ENCODE data around the gene RGR. TPM values are rescaled to one million over a fixed set of nuclear protein-coding genes. Genes with fewer than 3 reads are reported as not detected.

The RGR gene
- total and polyA plus RNA-seq, 8 donors: 0.18 to 2.7 TPM; not detected in 6

DNA sequence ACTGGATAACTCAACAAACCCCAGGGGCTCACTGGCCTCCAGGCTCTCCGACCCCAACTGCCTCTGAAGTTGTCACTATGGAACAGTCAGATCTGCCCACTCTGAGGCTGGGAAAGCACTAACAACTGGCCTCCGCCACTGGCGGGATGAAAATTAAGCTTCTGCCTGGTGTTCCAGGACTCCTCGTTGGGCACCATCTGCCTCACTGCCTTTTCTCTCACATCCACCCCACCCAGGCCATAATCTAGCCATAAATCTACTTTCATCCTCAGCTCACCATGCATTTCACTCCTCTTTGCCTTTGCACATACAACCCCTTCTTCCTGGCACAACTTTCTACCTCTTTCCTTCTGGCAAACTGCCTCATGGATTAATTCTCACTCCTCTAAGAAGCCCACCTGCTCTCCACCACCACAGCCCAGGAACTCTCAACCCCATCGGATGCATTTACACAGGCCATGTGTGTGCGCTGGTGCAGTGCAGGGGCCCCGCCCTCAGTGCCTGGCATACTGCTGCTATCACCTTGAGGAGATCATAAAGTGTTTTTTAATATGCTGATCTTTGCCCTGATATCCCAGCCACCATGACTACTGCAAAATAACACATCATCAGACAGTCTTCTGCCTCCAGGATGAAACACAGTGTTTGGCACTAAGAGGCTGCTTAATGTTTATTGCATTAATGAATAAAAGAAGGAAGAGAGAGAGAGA is 46.5 kb upstream of the RGR start:
- no peaks in the 10 kb centered on the region for H3K9me3 ChIP-seq
- intact Hi-C loops (cut with DNase I; ENCODE audit: low total_unique reads): no loop called here
- 76 to 89% (median 77%) methylated on average over 7 of the region's 7 CpGs for WGBS, 5 donors
- no peak for DNase-seq
- peaks cover 0 to 54% (median 36%) of the 10 kb centered on the region in 3 donors for H3K27me3 ChIP-seq
- TF ChIP-seq POLR2AphosphoS5 (IDR thresholded peaks at IDR 0.05) (no peak), POLR2A (IDR thresholded peaks at IDR 0.05) (no peak), EP300 (IDR thresholded peaks at IDR 0.05) (no peak)
- TF ChIP-seq, protein P1, sequence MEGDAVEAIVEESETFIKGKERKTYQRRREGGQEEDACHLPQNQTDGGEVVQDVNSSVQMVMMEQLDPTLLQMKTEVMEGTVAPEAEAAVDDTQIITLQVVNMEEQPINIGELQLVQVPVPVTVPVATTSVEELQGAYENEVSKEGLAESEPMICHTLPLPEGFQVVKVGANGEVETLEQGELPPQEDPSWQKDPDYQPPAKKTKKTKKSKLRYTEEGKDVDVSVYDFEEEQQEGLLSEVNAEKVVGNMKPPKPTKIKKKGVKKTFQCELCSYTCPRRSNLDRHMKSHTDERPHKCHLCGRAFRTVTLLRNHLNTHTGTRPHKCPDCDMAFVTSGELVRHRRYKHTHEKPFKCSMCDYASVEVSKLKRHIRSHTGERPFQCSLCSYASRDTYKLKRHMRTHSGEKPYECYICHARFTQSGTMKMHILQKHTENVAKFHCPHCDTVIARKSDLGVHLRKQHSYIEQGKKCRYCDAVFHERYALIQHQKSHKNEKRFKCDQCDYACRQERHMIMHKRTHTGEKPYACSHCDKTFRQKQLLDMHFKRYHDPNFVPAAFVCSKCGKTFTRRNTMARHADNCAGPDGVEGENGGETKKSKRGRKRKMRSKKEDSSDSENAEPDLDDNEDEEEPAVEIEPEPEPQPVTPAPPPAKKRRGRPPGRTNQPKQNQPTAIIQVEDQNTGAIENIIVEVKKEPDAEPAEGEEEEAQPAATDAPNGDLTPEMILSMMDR (IDR thresholded peaks at IDR 0.05): no peak
- H3K36me3 ChIP-seq: no peaks in the 10 kb centered on the region
- no peak overlapping the region for H3K4me3 ChIP-seq
- peaks cover 9 to 33% (median 17%) of the 10 kb centered on the region in 4 donors for H3K4me1 ChIP-seq
- no peak overlapping the region for H3K27ac ChIP-seq

DNA sequence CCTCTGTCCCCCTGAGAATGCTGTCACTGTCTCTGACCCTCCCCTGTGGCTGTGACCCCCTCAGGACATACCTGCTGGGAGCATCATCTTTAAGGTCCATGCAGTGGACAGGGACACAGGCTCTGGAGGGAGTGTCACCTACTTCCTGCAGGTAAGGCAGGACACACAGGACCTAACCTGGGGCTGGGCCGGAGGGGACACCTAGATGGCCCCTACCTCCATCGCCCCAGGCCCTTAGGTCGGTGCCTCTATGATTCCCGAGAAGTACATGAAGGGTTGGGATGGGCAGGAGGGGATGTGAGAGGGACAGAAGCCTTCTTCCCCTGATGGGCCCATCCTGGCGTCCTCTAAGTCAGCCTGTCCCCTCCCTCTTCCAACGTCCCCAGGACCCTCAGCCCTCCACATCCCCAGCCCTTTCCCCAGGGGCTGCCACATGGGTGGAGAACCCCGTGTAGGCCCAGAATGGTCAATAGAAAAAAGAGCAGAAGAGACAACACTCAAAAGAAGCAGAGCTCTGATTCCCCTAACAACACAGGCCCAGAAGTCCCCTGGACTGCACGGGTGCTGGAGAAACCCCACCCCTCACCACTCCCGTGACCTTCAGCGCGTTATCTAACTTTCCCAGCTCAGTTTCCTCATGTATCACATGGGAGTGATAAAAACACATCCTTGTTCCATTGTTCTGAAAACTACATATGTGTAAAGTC is 44.2 kb upstream of the RGR start:
- H3K4me3 ChIP-seq: no peak overlapping the region
- H3K27me3 ChIP-seq: peaks cover 0 to 44% (median 12%) of the 10 kb centered on the region in 3 donors
- H3K9me3 ChIP-seq: no peaks in the 10 kb centered on the region
- no peaks in the 10 kb centered on the region for H3K36me3 ChIP-seq
- TF ChIP-seq, protein P1 (IDR thresholded peaks at IDR 0.05): no peak
- TF ChIP-seq POLR2AphosphoS5 (IDR thresholded peaks at IDR 0.05) (no peak), POLR2A (IDR thresholded peaks at IDR 0.05) (no peak), EP300 (IDR thresholded peaks at IDR 0.05) (no peak)
- H3K27ac ChIP-seq: no peak overlapping the region
- peaks cover 0 to 15% (median 0%) of the 10 kb centered on the region in 4 donors for H3K4me1 ChIP-seq
- DNase-seq: peak in 1 of 2 donors; percentile 57
- intact Hi-C loops (cut with DNase I; ENCODE audit: low total_unique reads): no loop called here
- 50 to 65% (median 63%) methylated on average over 10 to 11 of the region's 11 CpGs for WGBS, 5 donors

DNA sequence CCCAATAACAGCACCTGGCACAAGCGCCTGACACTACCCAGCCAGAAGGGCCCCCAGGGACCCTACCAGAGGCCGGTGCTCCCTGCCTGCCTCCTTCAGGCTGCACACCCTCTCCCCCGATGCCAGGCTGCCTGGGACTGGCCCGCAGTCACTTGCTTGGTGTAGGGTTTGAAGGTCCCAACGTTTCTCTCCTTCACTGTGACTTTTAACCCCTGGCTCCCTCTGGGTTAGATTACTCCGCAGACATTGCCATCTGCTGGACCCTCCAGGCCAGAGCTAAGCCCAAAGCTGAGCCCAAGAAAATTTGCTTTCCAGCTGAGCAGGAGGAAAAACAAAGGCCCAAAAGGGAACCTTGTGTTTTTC is 43.6 kb upstream of the RGR start:
- peaks cover 0 to 11% (median 0%) of the 10 kb centered on the region in 4 donors for H3K4me1 ChIP-seq
- no peak for TF ChIP-seq POLR2A (IDR thresholded peaks at IDR 0.05)
- H3K36me3 ChIP-seq: no peaks in the 10 kb centered on the region
- no peak overlapping the region for H3K4me3 ChIP-seq
- no peaks in the 10 kb centered on the region for H3K9me3 ChIP-seq
- intact Hi-C loops (cut with DNase I; ENCODE audit: low total_unique reads): no loop called here
- DNase-seq: no peak
- H3K27me3 ChIP-seq: peaks cover 0 to 44% (median 7%) of the 10 kb centered on the region in 3 donors
- WGBS, 5 donors: 30 to 64% (median 38%) methylated on average over 5 to 6 of the region's 6 CpGs
- H3K27ac ChIP-seq: no peak overlapping the region

DNA sequence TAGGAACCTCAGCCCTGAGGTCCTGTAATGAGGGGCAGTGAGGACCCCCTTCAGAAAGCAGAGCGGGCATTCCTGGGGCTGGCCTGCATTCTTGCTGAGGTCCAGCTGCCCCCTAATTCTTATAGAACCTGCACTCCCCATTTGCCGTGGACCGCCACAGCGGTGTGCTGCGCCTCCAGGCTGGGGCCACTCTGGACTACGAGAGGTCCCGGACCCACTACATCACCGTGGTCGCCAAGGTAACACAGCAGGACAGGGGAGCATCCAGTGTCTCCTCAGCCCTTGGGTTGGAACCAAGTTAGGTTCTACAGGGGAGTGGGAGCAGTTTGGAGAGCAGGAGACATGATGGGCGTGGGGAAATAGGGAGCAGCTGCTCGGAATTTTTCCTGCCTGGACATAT is 43.2 kb upstream of the RGR start:
- no peaks in the 10 kb centered on the region for H3K9me3 ChIP-seq
- intact Hi-C loops (cut with DNase I; ENCODE audit: low total_unique reads): no loop called here
- TF ChIP-seq EP300 (IDR thresholded peaks at IDR 0.05) (no peak), POLR2AphosphoS5 (IDR thresholded peaks at IDR 0.05) (no peak), POLR2A (IDR thresholded peaks at IDR 0.05) (no peak)
- TF ChIP-seq, protein P1 (IDR thresholded peaks at IDR 0.05): no peak
- DNase-seq: no peak
- peaks cover 0 to 9% (median 0%) of the 10 kb centered on the region in 4 donors for H3K4me1 ChIP-seq
- H3K36me3 ChIP-seq: no peaks in the 10 kb centered on the region
- WGBS, 5 donors: 83 to 92% (median 90%) methylated on average over 3 to 11 of the region's 11 CpGs
- H3K4me3 ChIP-seq: no peak overlapping the region
- H3K27me3 ChIP-seq: peaks cover 0 to 43% (median 6%) of the 10 kb centered on the region in 3 donors
- no peak overlapping the region for H3K27ac ChIP-seq
